T-cell (primary cell): ENCODE measurements around the gene OSTF1. TPM values are rescaled to one million over a fixed set of nuclear protein-coding genes. Genes with fewer than 3 reads are reported as not detected.

Experiments used
- ATAC-seq, 4 experiments: fragments of 200-7000 bp in 3 of 4; fragments of 150-1000 bp in 1 of 4; cut with Tn5 transposase; replicated peaks in 1 of 4; 1 replicate in 3 of 4; 2 replicates in 1 of 4; pipeline ENCODE4 v1.10.0; 2021; ENCODE audit warnings: moderate library complexity in 3 of 4, mild to moderate bottlenecking in 2 of 4, moderate number of reproducible peaks in 1 of 4
- CTCF ChIA-PET, 2 donors: fragments of 300-600 bp; sonication (Branson Sonifier 250); formaldehyde crosslinking; loops; one replicate each; lab custom pipeline; 2022; ENCODE audit warnings: antibody characterized with exemption in 2 of 2; lab: Charles Lee
- POLR2A ChIA-PET, 2 donors: fragments of 300-600 bp; sonication (Branson Sonifier 250); formaldehyde crosslinking; loops; one replicate each; lab custom pipeline; 2022; ENCODE audit warnings: antibody characterized with exemption in 2 of 2; lab: Charles Lee
- DNase-seq, 35 experiments: peaks; one replicate each; pipeline versions ENCODE4 v3.0.0 to v3.0.0-alpha.2; 2013 to 2023
- H3K27ac ChIP-seq: one replicate; pipeline ENCODE4 v1.5.1; 2013; ENCODE audit warnings: low read length
- H3K27me3 ChIP-seq, 2 experiments: replicated peaks in 1 of 2; 1 replicate in 1 of 2; 2 replicates in 1 of 2; pipeline versions ENCODE4 v1.6.1 to v1.7.0; 2013; ENCODE audit warnings: low read length in 1 of 2, mixed read lengths in 1 of 2; ENCODE audit not compliant: control insufficient read depth in 2 of 2, insufficient read depth in 2 of 2; ENCODE audit errors: extremely low read depth in 1 of 2
- H3K36me3 ChIP-seq, 2 donors: 1 replicate in 1 of 2; 2 replicates in 1 of 2; pipeline versions ENCODE4 v1.6.1 to v1.7.0; 2013; ENCODE audit warnings: low read length in 1 of 2; ENCODE audit not compliant: control insufficient read depth in 2 of 2, insufficient read depth in 1 of 2; ENCODE audit errors: extremely low read depth in 1 of 2
- H3K4me1 ChIP-seq, 2 experiments: 1 replicate in 1 of 2; 2 replicates in 1 of 2; pipeline versions ENCODE4 v1.6.1 to v1.7.0; 2013; ENCODE audit warnings: low read length in 2 of 2, mixed read lengths in 1 of 2; ENCODE audit not compliant: insufficient read depth in 2 of 2, control insufficient read depth in 1 of 2; ENCODE audit errors: extremely low read depth in 1 of 2
- H3K4me3 ChIP-seq, 2 donors: 1 replicate in 1 of 2; 2 replicates in 1 of 2; pipeline versions ENCODE4 v1.5.1 to v1.7.0; 2013; ENCODE audit warnings: mild to moderate bottlenecking in 2 of 2, low read length in 1 of 2, moderate library complexity in 1 of 2; ENCODE audit not compliant: control insufficient read depth in 1 of 2; ENCODE audit errors: extremely low read depth in 1 of 2
- H3K9me3 ChIP-seq: 2 replicates; pipeline ENCODE4 v1.7.0; 2013
- H3K27ac Mint-ChIP-seq, 2 donors: one replicate each; pipeline ENCODE4 v1.8.0; 2020 to 2021; ENCODE audit warnings: mild to moderate bottlenecking in 2 of 2, mixed read lengths in 2 of 2
- H3K27me3 Mint-ChIP-seq, 2 donors: one replicate each; pipeline ENCODE4 v1.8.0; 2021 to 2022; ENCODE audit warnings: mixed read lengths in 2 of 2
- H3K36me3 Mint-ChIP-seq: one replicate; pipeline ENCODE4 v1.8.0; 2021; ENCODE audit warnings: mixed read lengths
- H3K4me1 Mint-ChIP-seq, 3 donors: one replicate each; pipeline ENCODE4 v1.8.0; 2020 to 2022; ENCODE audit warnings: mixed read lengths in 3 of 3, mild to moderate bottlenecking in 1 of 3
- H3K4me3 Mint-ChIP-seq, 3 donors: one replicate each; pipeline ENCODE4 v1.8.0; 2020 to 2022; ENCODE audit warnings: mild to moderate bottlenecking in 3 of 3, mixed read lengths in 3 of 3, moderate library complexity in 3 of 3
- H3K9me3 Mint-ChIP-seq, 3 donors: one replicate each; pipeline ENCODE4 v1.8.0; 2020 to 2022; ENCODE audit warnings: mixed read lengths in 3 of 3
- WGBS: methylation state at CpG from one replicate; pipeline ENCODE4 v1.1.5; 2013; ENCODE audit warnings: missing lambda C conversion rate; ENCODE audit not compliant: insufficient coverage; 5-methylcytosine and 5-hydroxymethylcytosine counted together
- total RNA-seq, 35 experiments: library from RNA in 6 of 35; stranded (reverse) in 6 of 35; fragments of 120-200 nt in 1 of 35; gene quantifications; one replicate each; pipeline versions ENCODE4 v1.2.1 to v1.2.4 and lab custom pipeline; 2013 to 2026

The OSTF1 gene
- total RNA-seq, 5 donors from 2014 or later (not counting 1 experiment from before 2014, with no cell fraction given), result 46.6 to 73.9 (median 58.3) TPM

DNA sequence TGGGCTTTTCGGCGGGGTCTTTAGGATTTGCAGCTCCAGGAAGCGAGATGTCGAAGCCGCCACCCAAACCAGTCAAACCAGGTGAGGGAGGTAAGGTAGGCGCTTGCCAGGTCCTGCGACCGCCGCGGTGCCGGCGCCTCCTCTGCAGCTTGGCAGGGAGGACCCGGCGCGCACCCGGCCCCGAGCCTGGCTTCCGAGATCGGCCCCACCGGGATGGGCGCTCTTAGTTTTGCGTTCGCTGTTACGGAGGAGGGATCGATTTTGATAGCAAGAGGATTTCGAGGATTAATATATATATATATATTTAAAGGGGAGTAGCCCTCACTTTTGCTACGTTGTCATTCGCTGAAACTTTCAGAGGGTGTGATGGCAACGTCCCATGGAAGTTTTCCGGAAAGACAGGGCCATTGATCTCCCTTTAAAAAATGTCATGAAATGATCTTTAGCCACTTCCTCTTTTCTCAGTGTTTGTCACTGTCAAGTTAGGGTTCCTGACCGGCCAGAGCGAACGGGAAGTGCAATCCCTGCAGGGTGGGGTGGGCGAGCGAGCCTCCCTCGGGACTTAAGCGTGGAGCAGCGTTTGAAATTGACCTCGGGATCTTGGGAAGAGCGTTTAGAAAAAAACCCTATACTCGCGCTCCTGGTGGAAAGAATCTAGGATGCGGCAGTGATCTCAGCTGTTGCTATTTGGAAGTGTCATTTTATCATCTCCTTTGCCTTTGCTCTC is 495 bp downstream of the OSTF1 start:
- Mint-ChIP-seq H3K9me3 (no peaks in the 10 kb centered on the region), H3K4me3 (peak overlapping the region; percentile 96 to 99 (median 99)), H3K4me1 (peaks cover 72 to 83% (median 76%) of the 10 kb centered on the region in 3 donors), H3K27me3 (no peaks in the 10 kb centered on the region), H3K36me3 (peaks cover 2% of the 10 kb centered on the region), H3K27ac (peak overlapping the region; percentile 92 to 95)
- Histone ChIP-seq H3K27ac (peak overlapping the region; percentile 73), H3K36me3 (peaks cover 0 to 3% of the 10 kb centered on the region in 2 donors), H3K27me3 (no peaks in the 10 kb centered on the region), H3K4me1 (peaks cover 47 to 50% of the 10 kb centered on the region in 2 experiments), H3K9me3 (no peaks in the 10 kb centered on the region), H3K4me3 (peak overlapping the region; percentile 76 to 90)
- ATAC-seq (peak; percentile 35 to 48 (median 44)), DNase-seq (peak in 2 of 35 experiments; percentile 9 to 37)
- ChIA-PET POLR2A (interaction anchor here (0.5 to 4.9 kb wide), 5 partner anchors 26 to 1306 kb away, joined by 3 to 34 read pairs (median 4); partner anchors contain the start of genes CARNMT1 (in 1 of the 2) and RFK (in 1 of the 2)), CTCF (interaction anchor here in 1 of 2 donors (1.0 to 1.9 kb wide), 9 partner anchors 13 to 137 kb away, joined by 3 to 10 read pairs (median 5); partner anchors contain the start of genes C9orf40 and CARNMT1)
- 2% methylated on average over 21 of the region's 43 CpGs for WGBS

DNA sequence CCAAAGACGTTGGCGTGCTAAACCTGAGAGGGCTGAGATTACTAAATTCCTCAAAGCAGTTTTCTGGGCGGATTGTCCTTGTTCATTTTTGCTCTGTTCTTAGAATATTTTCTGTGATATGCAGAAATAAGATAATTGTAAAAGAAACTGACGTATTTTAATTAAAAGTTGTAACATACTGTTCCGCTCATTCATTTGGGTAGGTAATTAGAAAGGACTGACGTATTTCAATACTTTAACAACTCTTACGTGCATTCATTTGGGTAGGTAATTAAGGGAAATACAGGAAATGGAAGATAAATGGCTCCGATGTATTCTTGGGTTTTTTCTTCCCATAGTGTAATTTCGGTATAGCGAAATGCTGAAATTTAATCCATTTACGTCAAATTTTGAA is 1.1 kb downstream of the OSTF1 start:
- peak overlapping the region; percentile 92 to 95 for H3K27ac Mint-ChIP-seq
- WGBS, result 0% methylated on average over 1 of the region's 11 CpGs
- Histone ChIP-seq H3K27me3 (no peaks in the 10 kb centered on the region), H3K9me3 (no peaks in the 10 kb centered on the region), H3K27ac (peak overlapping the region; percentile 73), H3K4me3 (peak overlapping the region; percentile 76 to 90), H3K4me1 (peaks cover 44 to 50% of the 10 kb centered on the region in 2 experiments), H3K36me3 (peaks cover 0 to under 1% of the 10 kb centered on the region in 2 donors)
- ATAC-seq (no peak), DNase-seq (peak in 1 of 35 experiments; percentile 26)
- H3K4me3 Mint-ChIP-seq, result peak overlapping the region; percentile 96 to 99 (median 99)
- H3K27me3 Mint-ChIP-seq, result no peaks in the 10 kb centered on the region
- no peaks in the 10 kb centered on the region for H3K9me3 Mint-ChIP-seq
- POLR2A ChIA-PET, result interaction anchor here (0.7 to 4.9 kb wide), 5 partner anchors 27 to 840 kb away, joined by 3 to 34 read pairs (median 3); partner anchors contain the start of gene CARNMT1 (in 1 of the 2)
- H3K4me1 Mint-ChIP-seq, result peaks cover 72 to 84% (median 76%) of the 10 kb centered on the region in 3 donors
- peaks cover 2% of the 10 kb centered on the region for H3K36me3 Mint-ChIP-seq
- CTCF ChIA-PET, result interaction anchor here in 1 of 2 donors (0.7 to 1.1 kb wide), 4 partner anchors 61 to 165 kb away, joined by 3 to 5 read pairs (median 3); partner anchors contain the start of genes C9orf40 and CARNMT1

DNA sequence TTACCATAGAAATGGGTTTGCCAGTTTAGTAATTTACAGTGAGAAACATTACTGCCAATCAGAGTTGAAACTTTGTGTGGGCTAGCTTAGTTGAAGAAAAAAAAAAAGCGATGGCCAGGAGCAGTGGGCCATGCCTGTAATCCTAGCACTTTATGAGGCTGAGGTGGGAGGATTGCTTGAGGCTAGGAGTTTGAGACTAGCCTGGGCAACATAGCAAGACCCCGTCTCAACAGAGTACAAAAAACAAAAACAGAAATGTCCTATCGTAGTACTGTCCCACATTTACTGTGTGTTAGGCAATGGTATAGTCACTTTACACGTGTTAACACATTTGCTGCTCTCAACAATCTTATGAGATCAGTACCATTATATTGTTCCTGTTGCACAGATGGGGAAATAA is 2.3 kb downstream of the OSTF1 start:
- POLR2A ChIA-PET, result interaction anchor here (0.7 to 4.9 kb wide), 4 partner anchors 36 to 65 kb away, joined by 3 to 34 read pairs (median 4); partner anchors contain the start of gene CARNMT1 (in 1 of the 2)
- 100% methylated on average over 1 of the region's 4 CpGs for whole genome bisulfite sequencing
- no peak overlapping the region for H3K27ac ChIP-seq

DNA sequence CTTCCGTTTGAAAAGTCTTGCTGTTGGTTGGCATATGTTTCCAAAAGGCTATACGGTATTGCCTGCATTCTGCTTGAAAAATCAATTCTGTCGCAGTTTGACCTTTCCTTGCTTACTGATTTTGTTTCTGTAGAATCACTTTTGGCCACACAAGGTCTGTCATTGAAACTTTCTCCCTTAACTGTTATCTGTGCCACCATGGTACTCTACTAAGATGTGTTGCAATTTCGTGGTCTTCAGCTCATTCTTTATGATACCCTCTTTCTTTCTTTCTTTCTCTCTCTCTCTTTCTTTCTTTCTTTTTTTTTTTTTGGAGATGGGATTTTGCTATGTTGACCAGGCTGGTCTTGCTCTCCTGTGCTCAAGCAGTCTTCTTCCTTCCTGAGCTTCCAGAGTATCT is 4.5 kb downstream of the OSTF1 start:
- CTCF ChIA-PET, result interaction anchor here (1.0 to 1.7 kb wide), 10 partner anchors 10 to 320 kb away, joined by 3 to 7 read pairs (median 3); no protein-coding TSS in a partner anchor
- H3K27me3 ChIP-seq, result no peaks in the 10 kb centered on the region
- peaks cover 65 to 81% (median 75%) of the 10 kb centered on the region in 3 donors for H3K4me1 Mint-ChIP-seq
- no peaks in the 10 kb centered on the region for H3K27me3 Mint-ChIP-seq
- H3K4me1 ChIP-seq, result peaks cover 28 to 42% of the 10 kb centered on the region in 2 experiments
- H3K36me3 Mint-ChIP-seq, result peaks cover 11% of the 10 kb centered on the region
- no peaks in the 10 kb centered on the region for H3K9me3 Mint-ChIP-seq
- no peaks in the 10 kb centered on the region for H3K9me3 ChIP-seq
- H3K27ac ChIP-seq, result no peak overlapping the region
- no peak overlapping the region for H3K4me3 ChIP-seq
- H3K36me3 ChIP-seq, result no peaks in the 10 kb centered on the region
- ATAC-seq (no peak), DNase-seq (no peak)
- WGBS, result 94% methylated on average over 3 of the region's 4 CpGs
- peak overlapping the region; percentile 41 to 58 (median 48) for H3K4me3 Mint-ChIP-seq
- POLR2A ChIA-PET, result interaction anchor here (0.6 kb wide), 5 partner anchors 7 to 1977 kb away, joined by 3 to 6 read pairs (median 5); no protein-coding TSS in a partner anchor
- H3K27ac Mint-ChIP-seq, result peak overlapping the region; percentile 64 to 86

More for the DNA sequence above, 2.3 kb downstream of the OSTF1 start:
- no peak for ATAC-seq
- H3K9me3 Mint-ChIP-seq, result no peaks in the 10 kb centered on the region
- peaks cover 72 to 83% (median 76%) of the 10 kb centered on the region in 3 donors for H3K4me1 Mint-ChIP-seq
- H3K36me3 ChIP-seq, result no peaks in the 10 kb centered on the region
- peak overlapping the region in 1 of 2 donors; percentile 76 for H3K4me3 ChIP-seq
- no peak for DNase-seq
- peak overlapping the region; percentile 20 to 95 for H3K27ac Mint-ChIP-seq
- H3K4me3 Mint-ChIP-seq, result peak overlapping the region; percentile 96 to 99 (median 99)
- CTCF ChIA-PET, result interaction anchor here in 1 of 2 donors (1.1 kb wide), 1 partner anchor 62 kb away, joined by 3 read pairs; the partner anchor contains the start of gene CARNMT1
- no peaks in the 10 kb centered on the region for H3K36me3 Mint-ChIP-seq
- H3K27me3 Mint-ChIP-seq, result no peaks in the 10 kb centered on the region
- H3K9me3 ChIP-seq, result no peaks in the 10 kb centered on the region
- H3K27me3 ChIP-seq, result no peaks in the 10 kb centered on the region
- H3K4me1 ChIP-seq, result peaks cover 41 to 44% of the 10 kb centered on the region in 2 experiments

DNA sequence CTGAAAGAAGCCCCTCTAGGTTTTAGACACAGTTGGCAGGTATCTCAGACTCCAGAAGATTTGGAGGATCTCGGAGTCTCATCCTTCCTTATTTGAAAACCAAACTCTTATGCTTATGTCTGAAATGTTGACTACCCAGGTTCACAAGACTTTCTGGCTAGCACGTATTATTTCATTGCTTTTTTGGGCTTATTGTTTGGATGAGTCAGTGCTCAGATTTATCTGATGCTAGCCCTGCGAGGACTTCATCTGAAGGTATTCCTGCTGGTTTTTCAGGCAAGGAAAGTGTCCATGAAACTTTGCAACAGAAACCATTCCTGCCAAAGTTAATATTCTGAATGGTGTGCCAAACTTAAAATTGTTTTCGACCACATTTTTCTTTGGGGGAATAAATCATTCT is 8.5 kb downstream of the OSTF1 start:
- POLR2A ChIA-PET, result no interaction called here
- peaks cover 4 to 52% of the 10 kb centered on the region in 2 experiments for H3K4me1 ChIP-seq
- H3K36me3 Mint-ChIP-seq, result peaks cover 29% of the 10 kb centered on the region

More for the DNA sequence above, 8.5 kb downstream of the OSTF1 start:
- Histone ChIP-seq H3K36me3 (peaks cover 0 to 5% of the 10 kb centered on the region in 2 donors), H3K4me3 (no peak overlapping the region), H3K27me3 (no peaks in the 10 kb centered on the region), H3K27ac (no peak overlapping the region), H3K9me3 (no peaks in the 10 kb centered on the region)
- peaks cover 54 to 84% (median 75%) of the 10 kb centered on the region in 3 donors for H3K4me1 Mint-ChIP-seq
- no peaks in the 10 kb centered on the region for H3K27me3 Mint-ChIP-seq
- CTCF ChIA-PET, result no interaction called here
- H3K27ac Mint-ChIP-seq, result no peak overlapping the region
- DNase-seq (no peak), ATAC-seq (no peak)
- 100% methylated on average over 2 of the region's 4 CpGs for WGBS
- no peak overlapping the region for H3K4me3 Mint-ChIP-seq
- no peaks in the 10 kb centered on the region for H3K9me3 Mint-ChIP-seq
